Panc1 (cell line): ENCODE data around the gene DCST2. TPM values are rescaled to one million over a fixed set of nuclear protein-coding genes. Genes with fewer than 3 reads are reported as not detected.

Experiments
- ATAC-seq: fragments of 200-7000 bp; cut with Tn5 transposase; 2 replicates; pipeline ENCODE4 v1.9.1; 2020; ENCODE audit warnings: mild to moderate bottlenecking, moderate library complexity
- BruUV-seq: library from RNA; stranded (reverse); fragments of 400-500 nt; replicated peaks from 2 replicates; lab custom pipeline; 2021; lab: Mats Ljungman, UMichigan
- CTCF ChIA-PET: fragments of 300-600 bp; sonication (Branson Sonifier 250); formaldehyde crosslinking; loops from one replicate; lab custom pipeline; 2022; ENCODE audit warnings: antibody characterized with exemption; lab: Charles Lee
- POLR2A ChIA-PET: fragments of 300-600 bp; sonication (Branson Sonifier 250); formaldehyde crosslinking; loops from one replicate; lab custom pipeline; 2022; ENCODE audit warnings: antibody characterized with exemption; lab: Charles Lee
- DNase-seq: peaks from one replicate; pipeline ENCODE4 v3.0.0-alpha.2; 2010; ENCODE audit warnings: low read depth, low spot score
- H3K27ac ChIP-seq: 2 replicates; pipeline ENCODE4 v1.5.1; 2011; ENCODE audit warnings: mild to moderate bottlenecking, low read length, inconsistent platforms
- H3K27me3 ChIP-seq: fragments of 200-500 bp; sonication (Bioruptor generic); 2 replicates; pipeline ENCODE4 v1.6.0; 2014; ENCODE audit warnings: low read length, inconsistent platforms; ENCODE audit not compliant: control insufficient read depth, insufficient read depth
- H3K36me3 ChIP-seq: fragments of 200-500 bp; sonication (Bioruptor generic); 2 replicates; pipeline ENCODE4 v1.5.1; 2014; ENCODE audit warnings: inconsistent platforms, mild to moderate bottlenecking, low read length, moderate library complexity; ENCODE audit not compliant: control insufficient read depth, insufficient read depth
- H3K4me1 ChIP-seq: 2 replicates; pipeline ENCODE4 v1.5.1; 2011; ENCODE audit warnings: inconsistent platforms, mild to moderate bottlenecking, low read length, moderate library complexity; ENCODE audit not compliant: control insufficient read depth, insufficient read depth
- H3K4me3 ChIP-seq, 2 experiments: 2 replicates each; pipeline ENCODE4 v1.5.1; 2011 to 2012; ENCODE audit warnings: low read depth in 2 of 2, low read length in 2 of 2, mild to moderate bottlenecking in 2 of 2, inconsistent platforms in 1 of 2, moderate library complexity in 1 of 2
- H3K9me3 ChIP-seq: fragments of 200-500 bp; sonication (Bioruptor generic); 2 replicates; pipeline ENCODE4 v1.5.1; 2014; ENCODE audit warnings: low read depth, mild to moderate bottlenecking, inconsistent platforms, low read length, moderate library complexity; ENCODE audit not compliant: control insufficient read depth, insufficient read depth
- POLR2AphosphoS5 ChIP-seq: IDR thresholded peaks from 2 replicates; pipeline ENCODE4 v1.6.1; 2012; ENCODE audit warnings: mild to moderate bottlenecking, low read depth, low read length, moderate library complexity
- SIN3A ChIP-seq: IDR thresholded peaks from 2 replicates; pipeline ENCODE4 v1.6.1; 2012; ENCODE audit warnings: low read depth, mild to moderate bottlenecking, low read length, moderate library complexity, borderline replicate concordance; ENCODE audit not compliant: insufficient read depth
- TCF7L2 ChIP-seq: IDR thresholded peaks from 2 replicates; pipeline ENCODE4 v1.6.1; 2011; ENCODE audit warnings: mild to moderate bottlenecking, low read depth, low read length, inconsistent platforms
- in situ Hi-C: cut with HindIII; loops from 2 replicates; pipeline ENCODE4 v1.10.0; 2016; ENCODE audit warnings: low sequenced_read_pairs, low pct_unique_long_range_greater_than_20kb
- intact Hi-C: fragments of 100-400 bp; cut with micrococcal nuclease; formaldehyde crosslinking; loops from one replicate; pipeline ENCODE4 v1.10.0; 2022; ENCODE audit not compliant: unreplicated experiment
- total RNA-seq: library from RNA; stranded (reverse); gene quantifications from one replicate; pipeline ENCODE4 v1.2.1, GENCODE V29; 2021; ENCODE audit not compliant: unreplicated experiment
- TF ChIP-seq, protein P1 (sequence below): fragments of 450-650 bp; IDR thresholded peaks from 2 replicates; pipeline ENCODE4 v1.5.1; 2017; ENCODE audit warnings: mild to moderate bottlenecking
- TF ChIP-seq, protein P2 (sequence below), 2 experiments: IDR thresholded peaks; 2 replicates each; pipeline ENCODE4 v1.6.1; 2011 to 2012; ENCODE audit warnings: low read depth in 2 of 2, control low read depth in 1 of 2, low read length in 1 of 2, mild to moderate bottlenecking in 1 of 2, moderate library complexity in 1 of 2; ENCODE audit not compliant: insufficient read depth in 1 of 2

DCST2 gene
- total RNA-seq, 1 experiment from 2014 or later = 0.13 TPM

DNA sequence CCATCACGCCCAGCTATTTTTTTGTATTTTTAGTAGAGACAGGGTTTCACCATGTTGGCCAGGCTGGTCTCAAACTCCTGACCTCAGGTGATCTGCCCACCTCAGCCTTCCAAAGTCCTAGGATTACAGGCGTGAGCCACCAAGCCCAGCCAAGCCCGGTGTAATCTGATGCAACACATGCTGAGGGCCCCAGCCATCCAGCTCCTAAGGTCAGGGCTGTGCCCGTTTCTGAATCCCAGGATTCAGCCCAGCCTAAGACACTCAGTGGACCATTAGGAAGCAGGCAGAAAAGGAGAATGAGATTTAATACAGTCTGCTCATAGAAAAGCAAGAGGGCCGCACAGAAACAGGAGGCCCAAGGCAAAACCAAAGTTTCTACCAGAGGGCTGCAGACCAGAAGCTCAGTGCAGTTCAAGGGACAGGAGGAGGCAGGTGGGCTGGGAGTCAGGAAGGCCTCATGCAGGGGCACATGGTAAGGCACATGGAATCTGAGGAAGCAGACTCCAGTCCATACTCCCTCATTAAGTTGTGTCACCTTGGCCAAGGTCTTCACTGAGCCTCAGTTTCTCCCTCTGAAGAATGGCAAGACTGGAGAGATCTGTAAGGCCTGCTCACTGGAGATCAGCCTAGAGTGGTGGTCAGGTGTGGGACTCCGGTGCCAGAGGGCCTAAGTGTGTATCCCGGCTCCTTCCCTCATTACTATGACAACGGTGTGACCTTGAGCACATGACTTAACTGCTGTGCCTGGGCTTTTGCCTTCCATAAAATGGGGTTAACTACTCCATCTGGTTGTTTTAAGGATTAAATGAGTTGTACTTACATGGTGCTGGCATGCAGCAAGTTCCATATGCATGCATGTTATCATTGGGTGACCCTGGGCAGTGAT, 15.1 kb upstream of the DCST2 start:
- CTCF ChIA-PET = interaction anchor here (1.0 kb wide), 1 partner anchor 54 kb away, joined by 7 read pairs; no protein-coding TSS in a partner anchor
- no peak overlapping the region; the same call in 1 of the 2 replicates for H3K27ac ChIP-seq

DNA sequence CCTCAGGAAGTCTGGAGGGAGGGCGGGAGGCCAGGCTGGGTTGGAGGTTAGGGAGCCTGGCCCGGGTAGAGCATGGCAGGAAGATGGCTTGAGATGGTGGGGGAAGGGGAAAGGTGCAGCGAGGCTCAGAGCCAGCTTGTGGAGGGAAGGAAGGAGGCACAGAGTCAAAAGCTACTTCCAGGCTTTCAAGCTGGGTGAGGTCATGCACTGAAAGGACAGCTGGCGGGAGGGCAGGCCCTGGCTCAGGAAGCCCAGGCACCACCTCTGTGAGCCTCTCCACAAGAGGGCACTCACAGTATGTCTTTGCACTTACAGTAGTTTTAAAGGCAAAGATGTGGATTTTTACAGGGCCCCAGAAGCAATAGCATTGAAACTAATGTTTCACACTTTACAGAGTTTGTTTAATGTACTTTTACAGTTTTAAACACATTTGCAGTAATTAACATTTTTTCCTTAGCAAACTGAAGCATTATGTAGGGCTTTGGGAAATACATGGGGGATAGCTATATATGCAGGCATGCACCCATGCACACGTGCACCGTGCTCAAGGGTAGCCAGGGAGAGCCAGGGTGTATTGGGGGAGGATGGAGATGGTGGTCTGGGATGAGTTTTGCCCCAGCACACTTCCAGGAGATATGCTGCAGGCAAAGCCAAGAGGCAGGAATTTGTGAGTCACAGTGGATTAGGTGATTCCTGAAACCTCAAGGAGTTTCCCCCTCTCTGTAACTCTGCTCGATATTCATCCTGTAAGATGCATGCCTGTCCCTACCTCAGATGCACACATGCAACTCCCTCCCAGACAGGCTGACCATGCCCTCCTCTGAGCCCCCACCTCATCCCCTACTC, 11.5 kb upstream of the DCST2 start:
- H3K36me3 ChIP-seq = no peaks in the 10 kb centered on the region
- no peaks in the 10 kb centered on the region for H3K27me3 ChIP-seq
- TF ChIP-seq, protein P1, sequence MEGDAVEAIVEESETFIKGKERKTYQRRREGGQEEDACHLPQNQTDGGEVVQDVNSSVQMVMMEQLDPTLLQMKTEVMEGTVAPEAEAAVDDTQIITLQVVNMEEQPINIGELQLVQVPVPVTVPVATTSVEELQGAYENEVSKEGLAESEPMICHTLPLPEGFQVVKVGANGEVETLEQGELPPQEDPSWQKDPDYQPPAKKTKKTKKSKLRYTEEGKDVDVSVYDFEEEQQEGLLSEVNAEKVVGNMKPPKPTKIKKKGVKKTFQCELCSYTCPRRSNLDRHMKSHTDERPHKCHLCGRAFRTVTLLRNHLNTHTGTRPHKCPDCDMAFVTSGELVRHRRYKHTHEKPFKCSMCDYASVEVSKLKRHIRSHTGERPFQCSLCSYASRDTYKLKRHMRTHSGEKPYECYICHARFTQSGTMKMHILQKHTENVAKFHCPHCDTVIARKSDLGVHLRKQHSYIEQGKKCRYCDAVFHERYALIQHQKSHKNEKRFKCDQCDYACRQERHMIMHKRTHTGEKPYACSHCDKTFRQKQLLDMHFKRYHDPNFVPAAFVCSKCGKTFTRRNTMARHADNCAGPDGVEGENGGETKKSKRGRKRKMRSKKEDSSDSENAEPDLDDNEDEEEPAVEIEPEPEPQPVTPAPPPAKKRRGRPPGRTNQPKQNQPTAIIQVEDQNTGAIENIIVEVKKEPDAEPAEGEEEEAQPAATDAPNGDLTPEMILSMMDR = peak; percentile 89
- TF ChIP-seq, protein P2, sequence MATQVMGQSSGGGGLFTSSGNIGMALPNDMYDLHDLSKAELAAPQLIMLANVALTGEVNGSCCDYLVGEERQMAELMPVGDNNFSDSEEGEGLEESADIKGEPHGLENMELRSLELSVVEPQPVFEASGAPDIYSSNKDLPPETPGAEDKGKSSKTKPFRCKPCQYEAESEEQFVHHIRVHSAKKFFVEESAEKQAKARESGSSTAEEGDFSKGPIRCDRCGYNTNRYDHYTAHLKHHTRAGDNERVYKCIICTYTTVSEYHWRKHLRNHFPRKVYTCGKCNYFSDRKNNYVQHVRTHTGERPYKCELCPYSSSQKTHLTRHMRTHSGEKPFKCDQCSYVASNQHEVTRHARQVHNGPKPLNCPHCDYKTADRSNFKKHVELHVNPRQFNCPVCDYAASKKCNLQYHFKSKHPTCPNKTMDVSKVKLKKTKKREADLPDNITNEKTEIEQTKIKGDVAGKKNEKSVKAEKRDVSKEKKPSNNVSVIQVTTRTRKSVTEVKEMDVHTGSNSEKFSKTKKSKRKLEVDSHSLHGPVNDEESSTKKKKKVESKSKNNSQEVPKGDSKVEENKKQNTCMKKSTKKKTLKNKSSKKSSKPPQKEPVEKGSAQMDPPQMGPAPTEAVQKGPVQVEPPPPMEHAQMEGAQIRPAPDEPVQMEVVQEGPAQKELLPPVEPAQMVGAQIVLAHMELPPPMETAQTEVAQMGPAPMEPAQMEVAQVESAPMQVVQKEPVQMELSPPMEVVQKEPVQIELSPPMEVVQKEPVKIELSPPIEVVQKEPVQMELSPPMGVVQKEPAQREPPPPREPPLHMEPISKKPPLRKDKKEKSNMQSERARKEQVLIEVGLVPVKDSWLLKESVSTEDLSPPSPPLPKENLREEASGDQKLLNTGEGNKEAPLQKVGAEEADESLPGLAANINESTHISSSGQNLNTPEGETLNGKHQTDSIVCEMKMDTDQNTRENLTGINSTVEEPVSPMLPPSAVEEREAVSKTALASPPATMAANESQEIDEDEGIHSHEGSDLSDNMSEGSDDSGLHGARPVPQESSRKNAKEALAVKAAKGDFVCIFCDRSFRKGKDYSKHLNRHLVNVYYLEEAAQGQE (IDR thresholded peaks at IDR 0.05; ENCODE audit: insufficient read depth in 1 of 2, low read depth in 2 of 2, low read length in 1 of 2) = no peak
- in situ Hi-C loops (no loop called here), intact Hi-C loops (no loop called here)
- ChIA-PET POLR2A (interaction anchor here (0.6 kb wide), 1 partner anchor 59 kb away, joined by 5 read pairs; no protein-coding TSS in a partner anchor), CTCF (interaction anchor here (0.7 to 1.8 kb wide), 5 partner anchors 10 to 40 kb away, joined by 3 to 13 read pairs (median 5); no protein-coding TSS in a partner anchor)
- no peak overlapping the region for H3K4me3 ChIP-seq
- H3K9me3 ChIP-seq = no peaks in the 10 kb centered on the region
- peak; percentile 45 for DNase-seq
- BruUV-seq = no TSS peak
- peak; percentile 94 for ATAC-seq
- H3K4me1 ChIP-seq = peaks cover 5% of the 10 kb centered on the region
- H3K27ac ChIP-seq = no peak overlapping the region

More for the DNA sequence above, 15.1 kb upstream of the DCST2 start:
- intact Hi-C loops = no loop called here
- POLR2A ChIA-PET = no interaction called here
- no TSS peak for BruUV-seq
- in situ Hi-C loops = no loop called here
- ATAC-seq (no peak), DNase-seq (no peak)
- peaks cover 2% of the 10 kb centered on the region; the same call in 1 of the 2 replicates for H3K36me3 ChIP-seq
- H3K27me3 ChIP-seq = no peaks in the 10 kb centered on the region
- TF ChIP-seq, protein P1 = no peak
- TF ChIP-seq, protein P2 (IDR thresholded peaks at IDR 0.05; ENCODE audit: insufficient read depth in 1 of 2, low read depth in 2 of 2, low read length in 1 of 2) = no peak
- TF ChIP-seq TCF7L2 (no peak), POLR2AphosphoS5 (no peak), SIN3A (no peak)
- no peaks in the 10 kb centered on the region for H3K9me3 ChIP-seq
- peaks cover 14% of the 10 kb centered on the region for H3K4me1 ChIP-seq
- H3K4me3 ChIP-seq = no peak overlapping the region
